Testis (tissue), 3 donors: ENCODE data around the gene TMEM61. TPM values are rescaled to one million over a fixed set of nuclear protein-coding genes. Genes with fewer than 3 reads are reported as not detected.

Experiments used
- DNase-seq: peaks from one replicate; pipeline ENCODE4 v3.0.0-alpha.2; 2019
- H3K27ac ChIP-seq, 2 donors: fragments of 200-600 bp; sonication (generic); one replicate each; pipeline ENCODE4 v1.5.1; 2019
- H3K27me3 ChIP-seq: fragments of 200-600 bp; sonication (generic); one replicate; pipeline ENCODE4 v1.5.1; 2019
- H3K36me3 ChIP-seq: fragments of 200-600 bp; sonication (generic); one replicate; pipeline ENCODE4 v1.5.1; 2017; ENCODE audit warnings: low read depth; ENCODE audit errors: missing control alignments
- H3K4me1 ChIP-seq: fragments of 200-600 bp; sonication (generic); one replicate; pipeline ENCODE4 v1.5.1; 2019
- H3K4me3 ChIP-seq, 2 donors: fragments of 200-600 bp; sonication (generic); one replicate each; pipeline ENCODE4 v1.5.1; 2017 to 2019
- H3K9me3 ChIP-seq: fragments of 200-600 bp; sonication (generic); one replicate; pipeline ENCODE4 v1.5.1; 2017
- CTCF ChIP-seq, 3 experiments: fragments of 450-650 bp in 2 of 3; fragments of 200-600 bp in 1 of 3; sonication (generic) in 1 of 3; IDR thresholded peaks; one replicate each; pipeline ENCODE4 v1.5.1; 2016 to 2019; ENCODE audit warnings: antibody characterized with exemption in 3 of 3, mild to moderate bottlenecking in 2 of 3, moderate library complexity in 1 of 3
- POLR2A ChIP-seq: fragments of 450-650 bp; IDR thresholded peaks from one replicate; pipeline ENCODE4 v1.6.1; 2017; ENCODE audit warnings: antibody characterized with exemption, mild to moderate bottlenecking, moderate library complexity
- WGBS, 2 donors: methylation state at CpG; one replicate each; pipeline ENCODE4 v1.1.5; 2018; 5-methylcytosine and 5-hydroxymethylcytosine counted together
- intact Hi-C: fragments of 100-400 bp; cut with DNase I; formaldehyde crosslinking; loops from one replicate; pipeline ENCODE4 v1.15.1; 2023; ENCODE audit warnings: low total_unique reads
- polyA plus RNA-seq: library from polyadenylated mRNA; stranded (reverse); fragments of 350-450 nt; fragmentation: Illumina TruSeq; extraction: RNeasy Lipid Tissue Mini Kit (QIAGEN cat#74804); gene quantifications from one replicate; pipeline ENCODE4 v1.2.3, GENCODE V29; 2014; ENCODE audit warnings: low read depth, low replicate concordance; ENCODE audit not compliant: insufficient read depth
- total RNA-seq, 2 donors: library from RNA; depleted of rRNA; stranded (reverse); fragments of >200 nt; gene quantifications; one replicate each; pipeline ENCODE4 v1.2.3, GENCODE V29; 2016

TMEM61 gene
- total and polyA plus RNA-seq, 3 donors from 2014 or later = 0.31 to 1.4 (median 1.1) TPM

GRCh38 chr1:54971317-54971791, 9.1 kb upstream of the TMEM61 start:
- Histone ChIP-seq H3K27me3 (no peaks in the 10 kb centered on the region), H3K4me3 (no peak overlapping the region), H3K9me3 (no peaks in the 10 kb centered on the region), H3K27ac (no peak overlapping the region), H3K36me3 (no peaks in the 10 kb centered on the region), H3K4me1 (peaks cover 5% of the 10 kb centered on the region)
- intact Hi-C loops = no loop called here
- TF ChIP-seq CTCF (IDR thresholded peaks at IDR 0.05) (no peak), POLR2A (no peak)
- WGBS, 2 donors = 72 to 79% methylated on average over 7 of the region's 7 CpGs
- no peak for DNase-seq

DNA sequence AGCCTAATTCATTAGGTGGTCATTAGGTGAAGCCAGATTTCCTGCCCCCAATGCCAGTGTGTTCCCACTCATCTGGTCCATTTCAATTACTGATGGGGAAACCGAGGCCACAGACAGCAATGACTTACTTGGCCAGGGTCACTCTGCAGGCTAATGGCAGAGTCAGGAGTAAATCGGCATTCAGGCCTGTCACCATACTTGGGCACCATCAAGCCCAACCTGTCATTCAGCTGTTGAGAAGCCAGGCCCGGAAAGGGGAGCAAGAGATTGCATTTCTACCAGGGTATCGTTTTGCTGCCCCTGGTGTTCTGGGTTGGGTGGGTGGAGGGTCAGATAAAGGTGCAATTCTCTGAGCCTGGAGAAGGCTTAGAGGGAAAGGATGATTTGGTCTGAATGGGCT, 8.0 kb upstream of the TMEM61 start:
- 90 to 92% methylated on average over 2 to 4 of the region's 4 CpGs for WGBS, 2 donors
- no peak for DNase-seq
- H3K9me3 ChIP-seq = no peaks in the 10 kb centered on the region
- no peak overlapping the region for H3K27ac ChIP-seq
- intact Hi-C loops = no loop called here
- no peaks in the 10 kb centered on the region for H3K27me3 ChIP-seq
- TF ChIP-seq CTCF (IDR thresholded peaks at IDR 0.05) = no peak
- TF ChIP-seq POLR2A = no peak
- no peaks in the 10 kb centered on the region for H3K36me3 ChIP-seq
- H3K4me1 ChIP-seq = peaks cover 5% of the 10 kb centered on the region
- H3K4me3 ChIP-seq = no peak overlapping the region

GRCh38 chr1:54973205-54973921, 7.1 kb upstream of the TMEM61 start:
- Histone ChIP-seq H3K4me1 (peaks cover 5% of the 10 kb centered on the region), H3K36me3 (no peaks in the 10 kb centered on the region), H3K27me3 (no peaks in the 10 kb centered on the region), H3K4me3 (no peak overlapping the region), H3K27ac (no peak overlapping the region), H3K9me3 (no peaks in the 10 kb centered on the region)
- WGBS, 2 donors = 31 to 46% methylated on average over 5 of the region's 5 CpGs
- peak in 1 of 3 experiments; percentile 48 for TF ChIP-seq CTCF (IDR thresholded peaks at IDR 0.05)
- TF ChIP-seq POLR2A = no peak
- intact Hi-C loops = no loop called here
- peak; percentile 54 for DNase-seq

- no peaks in the 10 kb centered on the region for H3K36me3 ChIP-seq
- no peak overlapping the region for H3K27ac ChIP-seq
- H3K27me3 ChIP-seq = no peaks in the 10 kb centered on the region
- no peak for DNase-seq
- WGBS, 2 donors = 77 to 89% methylated on average over 4 of the region's 4 CpGs
- peaks cover 5% of the 10 kb centered on the region for H3K4me1 ChIP-seq
- H3K4me3 ChIP-seq = no peak overlapping the region
- H3K9me3 ChIP-seq = no peaks in the 10 kb centered on the region
- intact Hi-C loops = no loop called here
- TF ChIP-seq CTCF (IDR thresholded peaks at IDR 0.05) (no peak), POLR2A (no peak)
These were observed 4.9 kb upstream of the TMEM61 start for GRCh38 chr1:54975356-54976108.
